ENCODE measurements around the gene GOLGA6B. TPM values are rescaled to one million over a fixed set of nuclear protein-coding genes. Genes with fewer than 3 reads are reported as not detected.
"Not testable (repeated sequence)": the region's sequence is repeated elsewhere in the genome, so short reads cannot be mapped to it uniquely, and the experiment has no call there.

Gene GOLGA6B, protein sequence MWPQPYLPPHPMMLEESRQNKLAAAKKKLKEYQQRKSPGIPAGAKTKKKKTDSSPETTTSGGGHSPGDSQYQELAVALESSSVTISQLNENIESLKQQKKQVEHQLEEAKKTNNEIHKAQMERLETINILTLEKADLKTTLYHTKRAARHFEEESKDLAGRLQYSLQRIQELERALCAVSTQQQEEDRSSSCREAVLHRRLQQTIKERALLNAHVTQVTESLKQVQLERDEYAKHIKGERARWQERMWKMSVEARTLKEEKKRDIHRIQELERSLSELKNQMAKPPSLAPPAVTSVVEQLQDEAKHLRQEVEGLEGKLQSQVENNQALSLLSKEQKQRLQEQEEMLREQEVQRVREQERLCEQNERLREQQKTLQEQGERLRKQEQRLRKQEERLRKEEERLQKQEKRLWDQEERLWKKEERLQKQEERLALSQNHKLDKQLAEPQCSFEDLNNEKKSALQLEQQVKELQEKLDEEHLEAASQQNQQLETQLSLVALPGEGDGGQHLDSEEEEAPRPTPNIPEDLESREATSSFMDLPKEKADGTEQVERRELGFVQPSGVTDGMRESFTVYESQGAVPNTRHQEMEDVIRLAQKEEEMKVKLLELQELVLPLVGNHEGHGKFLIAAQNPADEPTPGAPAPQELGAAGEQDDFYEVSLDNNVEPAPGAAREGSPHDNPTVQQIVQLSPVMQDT
- total RNA-seq, result not detected
- not detected for polyA plus RNA-seq
- 0 to 0.37 (median 0.04) reads per million in 6 experiments for total RNA-seq

DNA sequence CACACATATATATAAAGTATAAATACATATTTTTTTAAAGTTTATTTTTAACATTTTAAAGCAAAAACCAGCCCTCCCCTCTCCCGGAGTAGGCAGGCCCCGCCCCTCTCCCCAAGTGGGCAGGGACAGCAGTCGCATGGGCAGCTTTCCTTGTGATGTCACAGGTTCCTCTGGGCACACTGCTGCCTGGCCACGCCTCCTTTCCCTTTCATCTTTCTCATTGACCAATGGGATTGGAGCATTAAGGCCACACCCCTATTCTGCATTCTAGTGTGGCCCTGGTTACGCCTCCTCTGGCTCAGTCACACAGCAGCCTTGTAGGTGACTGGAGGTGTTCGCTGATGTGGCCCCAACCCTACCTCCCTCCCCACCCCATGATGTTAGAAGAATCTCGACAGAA, at the start of gene GOLGA6B:
GOLGA6B (plus strand) TSS at position 301 of the 400 bp plus-strand sequence; CDS start at position 342, 41 bp downstream.
- ATAC-seq, POLR2A ChIA-PET, H3K36me3 Mint-ChIP-seq, H3K4me1 Mint-ChIP-seq, DNase-seq, H3K9me3 Mint-ChIP-seq, H3K27ac Mint-ChIP-seq, H3K27me3 Mint-ChIP-seq, H3K4me3 Mint-ChIP-seq: not testable (repeated sequence)

DNA sequence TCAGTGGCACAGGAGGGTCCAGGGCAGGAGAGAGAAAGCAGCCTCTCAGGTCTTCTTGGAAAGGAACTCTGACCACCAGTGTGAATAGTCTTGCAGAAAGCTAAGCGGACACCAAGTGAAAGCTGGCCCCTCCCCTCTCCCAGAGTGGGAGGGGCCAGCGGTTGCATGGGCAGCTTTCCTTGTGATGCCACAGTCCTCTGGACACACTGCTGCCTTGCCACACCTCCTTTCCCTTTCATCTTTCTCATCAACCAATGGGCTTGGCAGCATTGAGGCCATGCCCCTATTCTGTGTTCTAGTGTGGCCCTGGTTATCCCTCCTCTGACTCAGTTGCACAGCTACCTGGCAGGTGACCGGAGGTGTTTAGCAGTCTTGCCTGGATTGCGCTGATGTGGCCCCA, 49.7 kb upstream of the GOLGA6B start:
- POLR2A ChIA-PET, result no interaction called here

GRCh38 chr15:72608084-72608483, 46.4 kb upstream of the GOLGA6B start:
- ATAC-seq, DNase-seq, POLR2A ChIA-PET, H3K9me3 Mint-ChIP-seq, H3K27ac Mint-ChIP-seq, H3K27me3 Mint-ChIP-seq, H3K4me3 Mint-ChIP-seq, H3K4me1 Mint-ChIP-seq: not testable (repeated sequence)
- H3K36me3 Mint-ChIP-seq, result peaks cover 0 to 18% (median 9%) of the 10 kb centered on the region in 3 donors

More for the DNA sequence above, 49.7 kb upstream of the GOLGA6B start:
- Mint-ChIP-seq H3K9me3 (no peaks in the 10 kb centered on the region), H3K27ac (no peak overlapping the region), H3K4me3 (no peak overlapping the region), H3K27me3 (peaks cover 0 to 4% (median 0%) of the 10 kb centered on the region in 5 donors), H3K36me3 (peaks cover 0 to 18% (median 9%) of the 10 kb centered on the region in 3 donors), H3K4me1 (peaks cover 0 to 4% (median 0%) of the 10 kb centered on the region in 4 donors)
- no peak for ATAC-seq
- DNase-seq, result no peak

GRCh38 chr15:72609862-72610261, 44.6 kb upstream of the GOLGA6B start:
- ATAC-seq, result no peak
- POLR2A ChIA-PET, result no interaction called here
- Mint-ChIP-seq H3K4me1 (peaks cover 0 to 3% (median 0%) of the 10 kb centered on the region in 4 donors), H3K36me3 (peaks cover 0 to 18% (median 9%) of the 10 kb centered on the region in 3 donors), H3K9me3 (no peaks in the 10 kb centered on the region), H3K27ac (no peak overlapping the region), H3K4me3 (no peak overlapping the region), H3K27me3 (peaks cover 0 to 4% (median 0%) of the 10 kb centered on the region in 5 donors)
- no peak for DNase-seq

- H3K27ac Mint-ChIP-seq, H3K9me3 Mint-ChIP-seq, POLR2A ChIA-PET, DNase-seq, H3K27me3 Mint-ChIP-seq, H3K4me3 Mint-ChIP-seq, ATAC-seq: not testable (repeated sequence)
- Mint-ChIP-seq H3K4me1 (peaks cover 7 to 15% (median 11%) of the 10 kb centered on the region in 4 donors), H3K36me3 (peaks cover 0 to 12% (median 4%) of the 10 kb centered on the region in 3 donors)
Observed at GRCh38 chr15:72612324-72612723, 42.2 kb upstream of the GOLGA6B start.

- H3K4me3 Mint-ChIP-seq, result no peak overlapping the region
- no peaks in the 10 kb centered on the region for H3K36me3 Mint-ChIP-seq
- DNase-seq (no peak), ATAC-seq (no peak)
- POLR2A ChIA-PET, result interaction anchor here (0.6 kb wide), 1 partner anchor 39 kb away, joined by 3 read pairs; no protein-coding TSS in a partner anchor
- peak overlapping the region in 3 of 10 donors; percentile 63 for H3K27ac Mint-ChIP-seq
- H3K4me1 Mint-ChIP-seq, result peaks cover 7 to 15% (median 10%) of the 10 kb centered on the region in 4 donors
- no peaks in the 10 kb centered on the region for H3K27me3 Mint-ChIP-seq
- H3K9me3 Mint-ChIP-seq, result no peaks in the 10 kb centered on the region
Observed at GRCh38 chr15:72614810-72615532, 39.5 kb upstream of the GOLGA6B start.

- ATAC-seq (peak; percentile 46 to 49), DNase-seq (peak in 5 of 10 donors; percentile 24 to 41 (median 28))
- Mint-ChIP-seq H3K27ac (peak overlapping the region in 6 of 10 donors; percentile 17 to 63 (median 56)), H3K4me1 (peaks cover 7 to 15% (median 10%) of the 10 kb centered on the region in 4 donors), H3K4me3 (peak overlapping the region in 2 of 10 donors; percentile 13 to 31)
- not testable (repeated sequence) for H3K27me3 Mint-ChIP-seq, H3K9me3 Mint-ChIP-seq, H3K36me3 Mint-ChIP-seq
- POLR2A ChIA-PET, result interaction anchor here (0.6 kb wide), 1 partner anchor 40 kb away, joined by 3 read pairs; no protein-coding TSS in a partner anchor
Observed at GRCh38 chr15:72615533-72616233, 38.8 kb upstream of the GOLGA6B start.

DNA sequence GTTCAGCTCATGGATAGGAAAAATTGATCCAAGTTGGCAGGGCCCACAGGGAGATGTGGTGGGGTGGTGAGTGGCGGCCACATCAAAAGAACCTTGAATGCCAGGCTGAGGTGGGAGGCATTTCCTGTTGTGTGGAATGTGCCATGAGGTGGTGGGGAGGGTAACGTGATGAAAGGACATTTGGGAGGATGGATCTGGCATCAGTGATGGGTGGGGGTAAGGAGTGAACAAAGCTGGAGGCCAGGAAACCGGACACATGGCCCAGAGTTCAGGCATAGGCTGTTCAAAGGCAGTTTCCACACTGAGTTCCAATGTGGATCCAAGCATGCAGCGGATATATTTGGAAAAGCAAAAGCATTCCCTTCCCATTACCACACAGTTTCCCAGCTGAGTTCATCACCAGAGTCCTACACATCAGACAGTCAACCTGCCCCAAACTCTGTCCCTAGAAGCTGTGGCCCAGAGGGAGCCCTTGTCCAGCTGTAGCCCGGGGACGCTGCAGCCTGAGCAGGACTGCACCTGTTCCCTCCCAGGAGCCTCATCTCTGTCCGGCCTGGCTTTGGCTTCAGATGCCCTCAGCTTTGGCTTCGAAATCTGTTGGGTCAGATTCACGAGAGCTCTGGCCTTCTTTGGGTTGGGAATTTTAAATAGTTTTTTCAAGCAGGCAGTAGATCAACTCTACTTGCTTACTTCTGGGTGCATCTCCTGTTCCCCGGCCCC, 37.8 kb upstream of the GOLGA6B start:
- DNase-seq (no peak), ATAC-seq (no peak)
- no peaks in the 10 kb centered on the region for H3K27me3 Mint-ChIP-seq
- POLR2A ChIA-PET, result no interaction called here
- no peaks in the 10 kb centered on the region for H3K36me3 Mint-ChIP-seq
- H3K4me1 Mint-ChIP-seq, result peaks cover 7 to 15% (median 9%) of the 10 kb centered on the region in 4 donors
- no peak overlapping the region for H3K4me3 Mint-ChIP-seq
- peak overlapping the region in 3 of 10 donors; percentile 11 to 54 (median 50) for H3K27ac Mint-ChIP-seq
- no peaks in the 10 kb centered on the region for H3K9me3 Mint-ChIP-seq

GRCh38 chr15:72623854-72624253, 30.6 kb upstream of the GOLGA6B start:
- H3K27ac Mint-ChIP-seq, DNase-seq, POLR2A ChIA-PET, H3K9me3 Mint-ChIP-seq, H3K4me3 Mint-ChIP-seq, H3K36me3 Mint-ChIP-seq, H3K27me3 Mint-ChIP-seq, H3K4me1 Mint-ChIP-seq, ATAC-seq: not testable (repeated sequence)

DNA sequence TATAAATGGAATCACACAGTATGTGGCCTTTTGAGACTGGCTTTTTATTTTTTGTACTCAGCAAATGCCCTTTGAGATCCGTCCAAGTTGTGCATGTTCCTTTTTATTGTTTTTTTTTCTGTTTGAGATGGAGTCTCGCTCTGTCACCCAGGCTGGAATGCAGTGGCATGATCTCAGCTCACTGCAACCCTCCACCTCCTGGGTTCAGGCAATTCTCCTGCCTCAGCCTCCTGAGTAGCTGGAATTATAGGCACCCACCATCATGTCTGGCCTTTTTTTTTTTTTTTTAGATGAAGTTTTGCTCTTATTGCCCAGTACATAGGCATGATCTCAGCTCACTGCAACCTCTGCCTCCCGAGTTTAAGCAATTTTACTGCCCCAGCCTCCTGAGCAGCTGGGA, 28.3 kb upstream of the GOLGA6B start:
- H3K9me3 Mint-ChIP-seq, H3K27ac Mint-ChIP-seq, ATAC-seq, H3K4me3 Mint-ChIP-seq, POLR2A ChIA-PET, DNase-seq, H3K4me1 Mint-ChIP-seq, H3K27me3 Mint-ChIP-seq, H3K36me3 Mint-ChIP-seq: not testable (repeated sequence)

GRCh38 chr15:72628249-72629067, 26.0 kb upstream of the GOLGA6B start:
- H3K4me3 Mint-ChIP-seq, POLR2A ChIA-PET, H3K9me3 Mint-ChIP-seq: not testable (repeated sequence)

More at GRCh38 chr15:72628249-72629067, 26.0 kb upstream of the GOLGA6B start:
- H3K27me3 Mint-ChIP-seq, ATAC-seq, H3K27ac Mint-ChIP-seq, DNase-seq, H3K4me1 Mint-ChIP-seq, H3K36me3 Mint-ChIP-seq: not testable (repeated sequence)

All from naive thymus-derived CD8-positive, alpha-beta T cell (primary cell).